ENCODE results near the gene ARMS2.

The ARMS2 gene

GRCh38 chr10:122454071-122454470 lies 382 bp upstream of the ARMS2 start:
- TF ChIP-seq ZFX (IDR thresholded peaks at IDR 0.05; ENCODE audit: borderline replicate concordance) (no peak), CTCF (IDR thresholded peaks at IDR 0.05) (no peak)
- no peak overlapping the region for H3K27ac ChIP-seq

DNA sequence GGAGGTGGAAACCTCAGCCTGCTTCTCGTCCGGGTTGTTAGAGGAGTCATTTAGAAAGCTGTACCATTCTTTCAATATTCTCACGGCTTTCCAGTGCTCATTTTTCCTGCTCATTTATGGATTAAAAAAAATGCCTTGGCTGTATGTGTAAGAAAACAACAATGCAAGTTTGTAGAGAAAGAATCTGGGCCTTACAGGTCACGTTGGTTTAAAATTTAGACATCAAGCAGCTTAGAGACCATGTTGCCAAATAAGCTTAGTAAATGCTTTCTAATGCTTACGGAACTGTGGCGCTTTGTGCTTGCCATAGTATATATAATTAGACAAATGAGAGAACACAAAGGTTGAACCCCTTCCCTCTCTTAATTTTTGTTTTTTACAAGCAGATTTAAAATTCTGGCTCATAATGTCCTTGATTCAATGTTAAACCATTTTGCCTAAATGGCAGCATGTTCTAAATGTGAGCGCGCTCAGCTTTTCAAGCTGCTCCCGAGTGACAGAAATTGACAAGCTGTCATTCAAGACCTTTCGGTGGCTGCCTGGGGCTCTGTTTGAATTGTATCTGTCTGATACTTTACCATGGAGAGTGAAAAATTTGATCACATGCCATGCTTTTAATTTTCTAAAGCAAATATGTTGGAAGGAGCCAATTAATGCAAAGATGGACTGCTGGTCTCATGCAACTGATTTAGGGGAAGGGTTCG lies 1.1 kb downstream of the ARMS2 start:
- H3K27ac ChIP-seq = no peak overlapping the region
- TF ChIP-seq CTCF (IDR thresholded peaks at IDR 0.05) (no peak), ZFX (IDR thresholded peaks at IDR 0.05; ENCODE audit: borderline replicate concordance) (no peak)

GRCh38 chr10:122457934-122458333 lies 3.5 kb downstream of the ARMS2 start:
- no peak overlapping the region for H3K27ac ChIP-seq
- TF ChIP-seq ZFX (IDR thresholded peaks at IDR 0.05; ENCODE audit: borderline replicate concordance) (no peak), CTCF (IDR thresholded peaks at IDR 0.05) (no peak)

GRCh38 chr10:122458693-122459092 lies 4.2 kb downstream of the ARMS2 start:
- TF ChIP-seq CTCF (IDR thresholded peaks at IDR 0.05) = no peak
- no peak for TF ChIP-seq ZFX (IDR thresholded peaks at IDR 0.05; ENCODE audit: borderline replicate concordance)
- no peak overlapping the region for H3K27ac ChIP-seq

- TF ChIP-seq CTCF (IDR thresholded peaks at IDR 0.05) (no peak), ZFX (IDR thresholded peaks at IDR 0.05; ENCODE audit: borderline replicate concordance) (no peak)
- no peak overlapping the region for H3K27ac ChIP-seq
Measured at GRCh38 chr10:122459561-122460273, 5.3 kb downstream of the ARMS2 start.

- TF ChIP-seq ZFX (IDR thresholded peaks at IDR 0.05; ENCODE audit: borderline replicate concordance) = no peak
- TF ChIP-seq CTCF (IDR thresholded peaks at IDR 0.05) = no peak
- H3K27ac ChIP-seq = no peak overlapping the region
Measured at GRCh38 chr10:122460891-122461293, 6.4 kb downstream of the ARMS2 start.

DNA sequence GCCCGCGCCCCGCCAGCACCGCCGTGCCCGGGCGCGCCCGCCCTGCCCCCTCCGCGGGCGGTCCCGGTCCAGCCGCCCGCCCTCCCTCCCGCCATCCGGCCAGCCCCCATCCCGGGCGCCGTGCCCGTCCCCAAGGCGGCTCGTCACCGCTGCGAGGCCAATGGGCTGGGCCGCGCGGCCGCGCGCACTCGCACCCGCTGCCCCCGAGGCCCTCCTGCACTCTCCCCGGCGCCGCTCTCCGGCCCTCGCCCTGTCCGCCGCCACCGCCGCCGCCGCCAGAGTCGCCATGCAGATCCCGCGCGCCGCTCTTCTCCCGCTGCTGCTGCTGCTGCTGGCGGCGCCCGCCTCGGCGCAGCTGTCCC lies 6.9 kb downstream of the ARMS2 start, which contains the start of gene HTRA1:
Gene HTRA1 (plus strand): TSS at position 187 of the 362 bp plus-strand sequence. CDS start 100 bp downstream, at position 287.
- no peak for TF ChIP-seq CTCF (IDR thresholded peaks at IDR 0.05)
- TF ChIP-seq ZFX (IDR thresholded peaks at IDR 0.05; ENCODE audit: borderline replicate concordance) = no peak
- no peak within 1 kb of the TSS for H3K27ac ChIP-seq
